HepG2 (cell line): Measurements from ENCODE around the gene LMAN1L. TPM values are rescaled to one million over a fixed set of nuclear protein-coding genes. Genes with fewer than 3 reads are reported as not detected.

Source experiments
- CAMTA2 ChIP-seq: sonication (generic); formaldehyde crosslinking; IDR thresholded peaks from 2 replicates; pipeline ENCODE4 v1.4.0; 2020; ENCODE audit warnings: mild to moderate bottlenecking, missing genetic modification reagents, borderline replicate concordance
- GATA4 ChIP-seq: sonication (generic); IDR thresholded peaks from 2 replicates; pipeline ENCODE4 v1.6.1; 2016; ENCODE audit warnings: antibody characterized with exemption, low read depth, borderline replicate concordance
- RAD21 ChIP-seq: fragments of 450-650 bp; formaldehyde crosslinking; IDR thresholded peaks from 2 replicates; pipeline ENCODE4 v1.5.0; 2020; ENCODE audit warnings: mild to moderate bottlenecking
- TFDP1 ChIP-seq: IDR thresholded peaks from 2 replicates; pipeline ENCODE4 v1.6.1; 2016; ENCODE audit warnings: missing compliant biosample characterization, missing genetic modification reagents, borderline replicate concordance
- ZMYM3 ChIP-seq: sonication (generic); formaldehyde crosslinking; IDR thresholded peaks from 2 replicates; pipeline ENCODE4 v1.5.1; 2020; ENCODE audit warnings: mild to moderate bottlenecking, missing genetic modification reagents
- ZNF407 ChIP-seq: sonication (generic); formaldehyde crosslinking; IDR thresholded peaks from one replicate; pipeline ENCODE4 v1.5.1; 2020; ENCODE audit warnings: mild to moderate bottlenecking, missing genetic modification reagents; ENCODE audit errors: not compliant biosample characterization
- ZNF605 ChIP-seq: sonication (generic); formaldehyde crosslinking; IDR thresholded peaks from 2 replicates; pipeline ENCODE4 v1.8.0; 2022; ENCODE audit warnings: mild to moderate bottlenecking, missing genetic modification reagents
- ZNF687 ChIP-seq: sonication (generic); formaldehyde crosslinking; IDR thresholded peaks from 2 replicates; pipeline ENCODE4 v1.5.1; 2020; ENCODE audit warnings: mild to moderate bottlenecking, missing genetic modification reagents, moderate library complexity
- polyA plus RNA-seq, 8 experiments: library from polyadenylated mRNA; depleted of rRNA in 3 of 8; stranded (reverse) in 7 of 8; unstranded in 1 of 8; fragments of >200 nt; fragmentation: Illumina TruSeq in 4 of 8; extraction: Trizol in 4 of 8; gene quantifications; 2 replicates each; pipeline versions ENCODE4 v1.2.1 to v1.2.3, GENCODE V29; 2011 to 2016; ENCODE audit warnings: low read depth in 4 of 8, missing spikeins in 1 of 8, mixed read lengths in 1 of 8; ENCODE audit not compliant: insufficient read depth in 1 of 8
- total RNA-seq, 5 experiments: library from RNA; depleted of rRNA; stranded (reverse); fragments of >200 nt; fragmentation: Illumina TruSeq; extraction: Trizol; gene quantifications; 2 replicates each; pipeline ENCODE4 v1.2.3, GENCODE V29; 2016; ENCODE audit warnings: low read depth in 1 of 5
- TF ChIP-seq, protein P1 (sequence below): sonication (generic); formaldehyde crosslinking; IDR thresholded peaks from 2 replicates; pipeline ENCODE4 v1.5.0; 2020; ENCODE audit warnings: mild to moderate bottlenecking, missing genetic modification reagents, moderate library complexity
- TF ChIP-seq, protein P2 (sequence below): fragments of 450-650 bp; IDR thresholded peaks from 2 replicates; pipeline ENCODE4 v1.6.1; 2016

The LMAN1L gene
- total and polyA plus RNA-seq, 2 of the 13 experiments (the other 11 are each of a cell fraction or from before 2014, with no cell fraction given), result not detected

DNA sequence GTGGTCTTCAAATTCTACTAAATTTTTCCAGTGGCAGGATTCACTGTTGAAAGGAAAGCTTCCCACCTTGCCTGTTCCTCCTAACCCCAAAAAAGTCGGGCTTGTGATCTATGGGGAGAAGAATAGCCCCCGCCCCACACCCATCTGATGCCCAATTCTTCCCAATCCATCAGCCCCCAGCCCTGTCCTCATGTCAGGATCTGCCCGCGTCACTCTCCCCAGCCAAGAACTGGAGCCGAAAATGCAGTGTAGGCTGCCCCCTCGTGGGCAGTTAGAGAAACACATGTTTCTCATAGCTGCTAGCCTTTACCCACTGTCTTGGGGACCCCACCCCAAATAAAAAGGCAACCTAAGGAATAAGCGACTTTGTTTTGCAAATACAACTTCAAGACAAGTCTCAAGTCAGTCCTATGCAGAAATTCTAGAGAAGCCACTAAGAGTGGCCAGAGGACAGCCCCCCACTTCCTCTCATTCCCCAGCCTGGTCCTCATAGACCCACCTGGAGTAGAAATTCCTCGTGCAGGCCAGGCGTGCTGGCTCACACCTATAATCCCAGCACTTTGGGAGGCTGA is 43.8 kb upstream of the LMAN1L start (continued):
- no peak for TF ChIP-seq ZNF407 (CRISPR knock-in tag)
- 0 out of 2 replicates have a peak, but pooled peaks have one; percentile 36 for TF ChIP-seq ZNF605 (CRISPR knock-in tag)
- no peak for TF ChIP-seq CAMTA2 (CRISPR knock-in tag)
- peak; percentile 27; the same call in 1 of the 2 replicates for TF ChIP-seq TFDP1
- TF ChIP-seq, protein P1, sequence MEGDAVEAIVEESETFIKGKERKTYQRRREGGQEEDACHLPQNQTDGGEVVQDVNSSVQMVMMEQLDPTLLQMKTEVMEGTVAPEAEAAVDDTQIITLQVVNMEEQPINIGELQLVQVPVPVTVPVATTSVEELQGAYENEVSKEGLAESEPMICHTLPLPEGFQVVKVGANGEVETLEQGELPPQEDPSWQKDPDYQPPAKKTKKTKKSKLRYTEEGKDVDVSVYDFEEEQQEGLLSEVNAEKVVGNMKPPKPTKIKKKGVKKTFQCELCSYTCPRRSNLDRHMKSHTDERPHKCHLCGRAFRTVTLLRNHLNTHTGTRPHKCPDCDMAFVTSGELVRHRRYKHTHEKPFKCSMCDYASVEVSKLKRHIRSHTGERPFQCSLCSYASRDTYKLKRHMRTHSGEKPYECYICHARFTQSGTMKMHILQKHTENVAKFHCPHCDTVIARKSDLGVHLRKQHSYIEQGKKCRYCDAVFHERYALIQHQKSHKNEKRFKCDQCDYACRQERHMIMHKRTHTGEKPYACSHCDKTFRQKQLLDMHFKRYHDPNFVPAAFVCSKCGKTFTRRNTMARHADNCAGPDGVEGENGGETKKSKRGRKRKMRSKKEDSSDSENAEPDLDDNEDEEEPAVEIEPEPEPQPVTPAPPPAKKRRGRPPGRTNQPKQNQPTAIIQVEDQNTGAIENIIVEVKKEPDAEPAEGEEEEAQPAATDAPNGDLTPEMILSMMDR (CRISPR knock-in tag), result peak; percentile 93
- no peak for TF ChIP-seq GATA4
- TF ChIP-seq RAD21 (CRISPR knock-in tag), result peak; percentile 87
- peak; percentile 24; the same call in 1 of the 2 replicates for TF ChIP-seq ZNF687
- no peak for TF ChIP-seq ZMYM3 (CRISPR knock-in tag)
- TF ChIP-seq, protein P2, sequence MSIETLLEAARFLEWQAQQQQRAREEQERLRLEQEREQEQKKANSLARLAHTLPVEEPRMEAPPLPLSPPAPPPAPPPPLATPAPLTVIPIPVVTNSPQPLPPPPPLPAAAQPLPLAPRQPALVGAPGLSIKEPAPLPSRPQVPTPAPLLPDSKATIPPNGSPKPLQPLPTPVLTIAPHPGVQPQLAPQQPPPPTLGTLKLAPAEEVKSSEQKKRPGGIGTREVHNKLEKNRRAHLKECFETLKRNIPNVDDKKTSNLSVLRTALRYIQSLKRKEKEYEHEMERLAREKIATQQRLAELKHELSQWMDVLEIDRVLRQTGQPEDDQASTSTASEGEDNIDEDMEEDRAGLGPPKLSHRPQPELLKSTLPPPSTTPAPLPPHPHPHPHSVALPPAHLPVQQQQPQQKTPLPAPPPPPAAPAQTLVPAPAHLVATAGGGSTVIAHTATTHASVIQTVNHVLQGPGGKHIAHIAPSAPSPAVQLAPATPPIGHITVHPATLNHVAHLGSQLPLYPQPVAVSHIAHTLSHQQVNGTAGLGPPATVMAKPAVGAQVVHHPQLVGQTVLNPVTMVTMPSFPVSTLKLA, result peak; percentile 91
